Prostate gland (tissue), 2 donors: Measurements from ENCODE around the gene KRT80. TPM values are rescaled to one million over a fixed set of nuclear protein-coding genes. Genes with fewer than 3 reads are reported as not detected.

Experiments used
- DNase-seq: peaks from one replicate; pipeline ENCODE4 v3.0.0-alpha.2; 2019; ENCODE audit warnings: low spot score
- H3K27ac ChIP-seq, 2 donors: fragments of 200-600 bp; sonication (generic); 2 replicates each; pipeline ENCODE4 v1.5.1; 2017 to 2019
- H3K27me3 ChIP-seq: fragments of 200-600 bp; sonication (generic); replicated peaks from 2 replicates; pipeline ENCODE4 v1.5.1; 2019; ENCODE audit not compliant: insufficient read depth
- H3K36me3 ChIP-seq, 2 donors: fragments of 200-600 bp; sonication (generic); 1 replicate in 1 of 2; 2 replicates in 1 of 2; pipeline versions ENCODE4 v1.5.1 to v1.8.1; 2017 to 2019
- H3K4me1 ChIP-seq: fragments of 200-600 bp; sonication (generic); replicated peaks from 2 replicates; pipeline ENCODE4 v1.5.1; 2019
- H3K4me3 ChIP-seq, 2 donors: fragments of 200-600 bp; sonication (generic); 2 replicates each; pipeline ENCODE4 v1.5.1; 2017 to 2019
- H3K9me3 ChIP-seq: fragments of 200-600 bp; sonication (generic); 2 replicates; pipeline ENCODE4 v1.5.1; 2017
- CTCF ChIP-seq, 4 experiments: fragments of 200-600 bp in 2 of 4; fragments of 450-650 bp in 2 of 4; sonication (generic) in 2 of 4; IDR thresholded peaks; 1 replicate in 3 of 4; 2 replicates in 1 of 4; pipeline ENCODE4 v1.5.1; 2016 to 2019; ENCODE audit warnings: antibody characterized with exemption in 4 of 4, mild to moderate bottlenecking in 2 of 4, moderate library complexity in 2 of 4
- POLR2A ChIP-seq: fragments of 450-650 bp; IDR thresholded peaks from one replicate; pipeline ENCODE4 v1.6.1; 2016; ENCODE audit warnings: antibody characterized with exemption, mild to moderate bottlenecking
- POLR2AphosphoS5 ChIP-seq: sonication (generic); formaldehyde crosslinking; IDR thresholded peaks from one replicate; pipeline ENCODE4 v1.6.1; 2017; ENCODE audit warnings: antibody characterized with exemption
- WGBS: methylation state at CpG from one replicate; pipeline ENCODE4 v1.1.5; 2018; 5-methylcytosine and 5-hydroxymethylcytosine counted together
- intact Hi-C: fragments of 100-400 bp; cut with DNase I; formaldehyde crosslinking; loops from one replicate; pipeline ENCODE4 v1.14.2; 2022
- total RNA-seq, 2 donors: library from RNA; depleted of rRNA; stranded (reverse); fragments of >200 nt; gene quantifications; one replicate each; pipeline ENCODE4 v1.1.0, GENCODE V29; 2016

Gene KRT80
- total RNA-seq, 2 donors from 2014 or later, result 1.9 to 3.7 TPM

GRCh38 chr12:52227606-52228166, 35.9 kb upstream of the KRT80 start:
- WGBS, result 72% methylated on average over 5 of the region's 5 CpGs
- Histone ChIP-seq H3K9me3 (no peaks in the 10 kb centered on the region), H3K4me3 (no peak overlapping the region), H3K36me3 (no peaks in the 10 kb centered on the region), H3K27ac (no peak overlapping the region), H3K27me3 (no peaks in the 10 kb centered on the region), H3K4me1 (peaks cover 10% of the 10 kb centered on the region)
- intact Hi-C loops, result no loop called here
- TF ChIP-seq CTCF (IDR thresholded peaks at IDR 0.05) (no peak), POLR2A (no peak), POLR2AphosphoS5 (no peak)
- DNase-seq, result no peak

- Histone ChIP-seq H3K4me1 (peaks cover 2% of the 10 kb centered on the region), H3K9me3 (no peaks in the 10 kb centered on the region), H3K27ac (no peak overlapping the region), H3K27me3 (no peaks in the 10 kb centered on the region), H3K36me3 (no peaks in the 10 kb centered on the region), H3K4me3 (no peak overlapping the region)
- 79% methylated on average over 4 of the region's 4 CpGs for WGBS
- no peak for DNase-seq
- intact Hi-C loops, result no loop called here
- TF ChIP-seq POLR2AphosphoS5 (no peak), CTCF (IDR thresholded peaks at IDR 0.05) (no peak), POLR2A (no peak)
These were observed 34.6 kb upstream of the KRT80 start for GRCh38 chr12:52226446-52226845.

GRCh38 chr12:52225752-52226151, 33.9 kb upstream of the KRT80 start:
- 77% methylated on average over 4 of the region's 4 CpGs for WGBS
- H3K27ac ChIP-seq, result no peak overlapping the region
- no peaks in the 10 kb centered on the region for H3K4me1 ChIP-seq
- TF ChIP-seq POLR2A (no peak), POLR2AphosphoS5 (no peak), CTCF (IDR thresholded peaks at IDR 0.05) (no peak)
- intact Hi-C loops, result no loop called here
- no peaks in the 10 kb centered on the region for H3K9me3 ChIP-seq
- H3K36me3 ChIP-seq, result no peaks in the 10 kb centered on the region
- no peak overlapping the region for H3K4me3 ChIP-seq
- no peaks in the 10 kb centered on the region for H3K27me3 ChIP-seq
- DNase-seq, result no peak

- Histone ChIP-seq H3K4me1 (no peaks in the 10 kb centered on the region), H3K27me3 (no peaks in the 10 kb centered on the region), H3K27ac (no peak overlapping the region), H3K4me3 (no peak overlapping the region), H3K9me3 (no peaks in the 10 kb centered on the region), H3K36me3 (no peaks in the 10 kb centered on the region)
- no peak for TF ChIP-seq POLR2AphosphoS5
- no peak for TF ChIP-seq POLR2A
- no peak for TF ChIP-seq CTCF (IDR thresholded peaks at IDR 0.05)
- DNase-seq, result no peak
- intact Hi-C loops, result no loop called here
- 85% methylated on average over 3 of the region's 3 CpGs for WGBS
These were observed 32.3 kb upstream of the KRT80 start for GRCh38 chr12:52224151-52224550.

- Histone ChIP-seq H3K36me3 (no peaks in the 10 kb centered on the region), H3K4me3 (no peak overlapping the region), H3K27ac (no peak overlapping the region), H3K27me3 (no peaks in the 10 kb centered on the region), H3K9me3 (no peaks in the 10 kb centered on the region), H3K4me1 (no peaks in the 10 kb centered on the region)
- 94% methylated on average over 5 of the region's 5 CpGs for WGBS
- DNase-seq, result no peak
- intact Hi-C loops, result no loop called here
- TF ChIP-seq POLR2AphosphoS5 (no peak), POLR2A (no peak), CTCF (IDR thresholded peaks at IDR 0.05) (no peak)
These were observed 31.7 kb upstream of the KRT80 start for GRCh38 chr12:52223406-52224039.
